EH (cell line): ENCODE data around the gene BCR.

Experiments used
- DNase-seq: peaks from one replicate; pipeline ENCODE4 v3.0.0-alpha.2; 2015; ENCODE audit warnings: low read depth

The BCR gene

GRCh38 chr22:23199159-23199558, 18.9 kb downstream of the BCR start:
- DNase-seq: peak; percentile 54

GRCh38 chr22:23200898-23201297, 20.6 kb downstream of the BCR start:
- DNase-seq: no peak

GRCh38 chr22:23202812-23203451, 22.6 kb downstream of the BCR start:
- no peak for DNase-seq

GRCh38 chr22:23203452-23204124, 23.3 kb downstream of the BCR start:
- DNase-seq: no peak

GRCh38 chr22:23204125-23204488, 23.8 kb downstream of the BCR start:
- DNase-seq: no peak

- DNase-seq: no peak
Measured at GRCh38 chr22:23204541-23205157, 24.3 kb downstream of the BCR start.

- no peak for DNase-seq
Measured at GRCh38 chr22:23205339-23206049, 25.2 kb downstream of the BCR start.

- DNase-seq: no peak
Measured at GRCh38 chr22:23206915-23207314, 26.6 kb downstream of the BCR start.

GRCh38 chr22:23207729-23208393, 27.6 kb downstream of the BCR start:
- DNase-seq: no peak

GRCh38 chr22:23210428-23211170, 30.3 kb downstream of the BCR start:
- DNase-seq: no peak

GRCh38 chr22:23211622-23212021, 31.3 kb downstream of the BCR start:
- DNase-seq: no peak

GRCh38 chr22:23212061-23213021, 32.0 kb downstream of the BCR start:
- DNase-seq: no peak

- DNase-seq: no peak
Measured at GRCh38 chr22:23213022-23213555, 32.8 kb downstream of the BCR start.

GRCh38 chr22:23213581-23214334, 33.4 kb downstream of the BCR start:
- DNase-seq: no peak

- DNase-seq: no peak
Measured at GRCh38 chr22:23214398-23214797, 34.1 kb downstream of the BCR start.

- DNase-seq: peak; percentile 83
Measured at GRCh38 chr22:23215294-23216241, 35.3 kb downstream of the BCR start.

GRCh38 chr22:23216461-23217170, 36.3 kb downstream of the BCR start:
- no peak for DNase-seq
